RWPE1 (cell line): ENCODE measurements around the gene TBRG4.

ENCODE experiments used
- CTCF ChIA-PET: fragments of 350-600 bp; sonication (Branson Sonifier 250); formaldehyde crosslinking; extraction: SDS; loops from one replicate; lab custom pipeline; 2021; lab: Yijun Ruan, JAX
- POLR2A ChIA-PET: fragments of 400-600 bp; formaldehyde crosslinking; extraction: SDS; loops from one replicate; lab custom pipeline; 2020; ENCODE audit warnings: antibody characterized with exemption; ENCODE audit not compliant: low non-redundant PET; lab: Yijun Ruan, JAX
- DNase-seq: peaks from one replicate; pipeline ENCODE4 v3.0.0; 2012; ENCODE audit warnings: low spot score
- H3K27ac ChIP-seq: fragments of 450-650 bp; 2 replicates; pipeline ENCODE4 v1.5.1; 2017
- TF ChIP-seq, protein P1 (sequence below): fragments of 450-650 bp; conservative IDR thresholded peaks from 2 replicates; pipeline ENCODE4 v1.5.1; 2017; ENCODE audit warnings: low read depth, mild to moderate bottlenecking

TBRG4 gene

GRCh38 chr7:45068236-45069023 lies 43.1 kb downstream of the TBRG4 start:
- peak overlapping the region; percentile 50 for H3K27ac ChIP-seq
- POLR2A ChIA-PET: no interaction called here
- no peak for DNase-seq
- TF ChIP-seq, protein P1, sequence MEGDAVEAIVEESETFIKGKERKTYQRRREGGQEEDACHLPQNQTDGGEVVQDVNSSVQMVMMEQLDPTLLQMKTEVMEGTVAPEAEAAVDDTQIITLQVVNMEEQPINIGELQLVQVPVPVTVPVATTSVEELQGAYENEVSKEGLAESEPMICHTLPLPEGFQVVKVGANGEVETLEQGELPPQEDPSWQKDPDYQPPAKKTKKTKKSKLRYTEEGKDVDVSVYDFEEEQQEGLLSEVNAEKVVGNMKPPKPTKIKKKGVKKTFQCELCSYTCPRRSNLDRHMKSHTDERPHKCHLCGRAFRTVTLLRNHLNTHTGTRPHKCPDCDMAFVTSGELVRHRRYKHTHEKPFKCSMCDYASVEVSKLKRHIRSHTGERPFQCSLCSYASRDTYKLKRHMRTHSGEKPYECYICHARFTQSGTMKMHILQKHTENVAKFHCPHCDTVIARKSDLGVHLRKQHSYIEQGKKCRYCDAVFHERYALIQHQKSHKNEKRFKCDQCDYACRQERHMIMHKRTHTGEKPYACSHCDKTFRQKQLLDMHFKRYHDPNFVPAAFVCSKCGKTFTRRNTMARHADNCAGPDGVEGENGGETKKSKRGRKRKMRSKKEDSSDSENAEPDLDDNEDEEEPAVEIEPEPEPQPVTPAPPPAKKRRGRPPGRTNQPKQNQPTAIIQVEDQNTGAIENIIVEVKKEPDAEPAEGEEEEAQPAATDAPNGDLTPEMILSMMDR: no peak
- CTCF ChIA-PET: interaction anchor here (0.6 to 0.7 kb wide), 2 partner anchors 94 to 1318 kb away, joined by 3 read pairs; no protein-coding TSS in a partner anchor

GRCh38 chr7:45067582-45067981 lies 43.9 kb downstream of the TBRG4 start:
- ChIA-PET CTCF (no interaction called here), POLR2A (no interaction called here)
- no peak for DNase-seq
- TF ChIP-seq, protein P1: no peak
- peak overlapping the region; percentile 50 for H3K27ac ChIP-seq

- H3K27ac ChIP-seq: no peak overlapping the region
- POLR2A ChIA-PET: no interaction called here
- no peak for DNase-seq
- TF ChIP-seq, protein P1: no peak
- CTCF ChIA-PET: no interaction called here
Measured at GRCh38 chr7:45066409-45066808, 45.1 kb downstream of the TBRG4 start.

GRCh38 chr7:45065031-45065995 lies 46.2 kb downstream of the TBRG4 start:
- H3K27ac ChIP-seq: no peak overlapping the region
- POLR2A ChIA-PET: no interaction called here
- CTCF ChIA-PET: no interaction called here
- TF ChIP-seq, protein P1: no peak
- no peak for DNase-seq

- CTCF ChIA-PET: no interaction called here
- no peak for DNase-seq
- no peak overlapping the region for H3K27ac ChIP-seq
- POLR2A ChIA-PET: no interaction called here
- TF ChIP-seq, protein P1: no peak
Measured at GRCh38 chr7:45064047-45064725, 47.3 kb downstream of the TBRG4 start.

DNA sequence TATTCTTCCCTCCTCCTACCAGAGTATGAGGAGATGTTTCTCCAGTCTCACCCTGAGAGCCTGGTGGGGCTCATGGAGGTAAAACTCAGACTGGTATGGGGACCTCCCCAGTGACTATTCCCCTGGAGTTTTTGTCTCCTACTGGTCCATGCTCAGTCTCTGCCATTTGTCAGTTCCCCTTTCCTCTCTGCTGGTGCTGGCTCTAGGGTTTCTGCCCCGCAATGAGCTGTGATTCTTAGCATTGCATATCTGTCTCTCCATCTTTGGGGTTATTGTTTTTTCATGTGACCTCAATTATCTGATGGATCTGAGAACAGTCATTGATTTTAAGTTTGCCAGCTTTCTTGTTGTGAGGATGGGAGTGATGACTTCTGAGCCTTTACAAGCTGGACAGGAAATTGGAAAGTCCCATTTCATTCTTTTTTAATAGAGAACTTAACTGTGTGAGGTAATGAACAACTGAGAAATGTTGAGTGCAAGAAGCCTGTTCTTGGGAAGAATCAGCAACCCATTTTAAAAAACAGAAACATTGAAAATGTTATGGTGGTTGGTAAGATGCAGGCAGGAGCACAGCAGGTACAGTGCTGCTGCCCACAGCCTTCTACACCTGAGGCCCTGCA lies 49.6 kb downstream of the TBRG4 start:
- POLR2A ChIA-PET: no interaction called here
- H3K27ac ChIP-seq: no peak overlapping the region
- DNase-seq: no peak
- CTCF ChIA-PET: interaction anchor here (1.0 kb wide), 1 partner anchor 9 kb away, joined by 4 read pairs; no protein-coding TSS in a partner anchor
- TF ChIP-seq, protein P1: no peak
